GM12878 (cell line): ENCODE results near the gene C1orf174. TPM values are rescaled to one million over a fixed set of nuclear protein-coding genes. Genes with fewer than 3 reads are reported as not detected.

Experiments
- ATAC-seq: fragments of 200-7000 bp; cut with Tn5 transposase; 3 replicates; pipeline ENCODE4 v1.9.1; 2020; ENCODE audit warnings: mild to moderate bottlenecking, moderate library complexity
- BruUV-seq: library from RNA; stranded (reverse); fragments of 400-500 nt; replicated peaks from 2 replicates; lab custom pipeline; 2021; lab: Mats Ljungman, UMichigan
- CTCF ChIA-PET: fragments of 300-600 bp; sonication (Branson Sonifier 250); formaldehyde crosslinking; extraction: SDS; loops from one replicate; lab custom pipeline; 2021; ENCODE audit warnings: inconsistent platforms; lab: Yijun Ruan, JAX
- POLR2A ChIA-PET: fragments of 350-600 bp; formaldehyde crosslinking; extraction: SDS; loops from one replicate; lab custom pipeline; 2021; ENCODE audit warnings: inconsistent platforms; lab: Charles Lee
- RAD21 ChIA-PET: fragments of 300-600 bp; sonication (Branson Sonifier 250); formaldehyde crosslinking; loops from one replicate; lab custom pipeline; 2023; ENCODE audit warnings: antibody characterized with exemption; ENCODE audit not compliant: unreplicated experiment; lab: Charles Lee
- SMC1A ChIA-PET: fragments of 300-600 bp; sonication (Branson Sonifier 250); formaldehyde crosslinking; loops from one replicate; lab custom pipeline; 2023; ENCODE audit not compliant: unreplicated experiment, uncharacterized antibody; lab: Charles Lee
- DNase-seq: peaks from one replicate; pipeline ENCODE4 v3.0.0-alpha.2; 2011; ENCODE audit warnings: low read depth, low spot score
- FAIRE-seq: peaks from 3 replicates; lab custom pipeline; 2011; peaks lifted over from hg19 to GRCh38; lab: Jason Lieb, UNC
- H2AFZ ChIP-seq: 2 replicates; pipeline ENCODE4 v1.6.0; 2011; ENCODE audit warnings: low read depth, low read length, control low read depth; ENCODE audit not compliant: control insufficient read depth
- H3K27ac ChIP-seq: 2 replicates; pipeline ENCODE4 v1.5.1; 2011; ENCODE audit warnings: control low read depth; ENCODE audit not compliant: control insufficient read depth, insufficient read depth
- H3K27me3 ChIP-seq, 2 experiments: replicated peaks in 1 of 2; 2 replicates each; pipeline versions ENCODE4 v1.6.0 to v1.6.1; 2011; ENCODE audit warnings: low read length in 1 of 2; ENCODE audit not compliant: control insufficient read depth in 2 of 2, insufficient read depth in 2 of 2
- H3K36me3 ChIP-seq, 2 experiments: 2 replicates each; pipeline ENCODE4 v1.5.1; 2011; ENCODE audit warnings: low read length in 1 of 2; ENCODE audit not compliant: control insufficient read depth in 2 of 2, insufficient read depth in 2 of 2
- H3K4me1 ChIP-seq: 2 replicates; pipeline ENCODE4 v1.6.1; 2011; ENCODE audit warnings: mild to moderate bottlenecking, low read length, moderate library complexity, mixed read lengths; ENCODE audit not compliant: control insufficient read depth, insufficient read depth
- H3K4me2 ChIP-seq: 2 replicates; pipeline ENCODE4 v1.6.0; 2011; ENCODE audit warnings: control low read depth; ENCODE audit not compliant: control insufficient read depth, insufficient read depth
- H3K4me3 ChIP-seq: fragments of 200-600 bp; sonication (generic); 2 replicates; pipeline ENCODE4 v1.5.1; 2016
- H3K79me2 ChIP-seq: 2 replicates; pipeline ENCODE4 v1.6.0; 2011; ENCODE audit warnings: low read length; ENCODE audit not compliant: control insufficient read depth, insufficient read depth
- H3K9ac ChIP-seq: 2 replicates; pipeline ENCODE4 v1.8.0; 2011; ENCODE audit warnings: low read length, control low read depth, mixed read lengths; ENCODE audit not compliant: control insufficient read depth, insufficient read depth
- H3K9me3 ChIP-seq: replicated peaks from 3 replicates; pipeline ENCODE4 v1.5.1; 2011; ENCODE audit warnings: mild to moderate bottlenecking, low read length; ENCODE audit not compliant: control insufficient read depth, insufficient read depth
- H4K20me1 ChIP-seq: 2 replicates; pipeline ENCODE4 v1.6.0; 2011; ENCODE audit not compliant: control insufficient read depth, insufficient read depth
- CBX3 ChIP-seq: fragments of 200-600 bp; sonication (generic); IDR thresholded peaks from 2 replicates; pipeline ENCODE4 v1.6.1; 2016; ENCODE audit warnings: low read depth, borderline replicate concordance
- DPF2 ChIP-seq: fragments of 450-650 bp; IDR thresholded peaks from 2 replicates; pipeline ENCODE4 v1.6.1; 2017; ENCODE audit warnings: mild to moderate bottlenecking
- E2F8 ChIP-seq: fragments of 450-650 bp; IDR thresholded peaks from 2 replicates; pipeline ENCODE4 v1.6.1; 2018; ENCODE audit warnings: mild to moderate bottlenecking, low read depth, moderate library complexity; ENCODE audit not compliant: partially characterized antibody
- EGR1 ChIP-seq, 2 experiments: IDR thresholded peaks; 1 replicate in 1 of 2; 2 replicates in 1 of 2; pipeline ENCODE4 v1.6.1; 2011 to 2012; ENCODE audit warnings: low read depth in 2 of 2, low read length in 2 of 2, borderline replicate concordance in 1 of 2, mild to moderate bottlenecking in 1 of 2, moderate library complexity in 1 of 2
- ETV6 ChIP-seq, 2 experiments: fragments of 450-650 bp in 1 of 2; IDR thresholded peaks in 1 of 2; conservative IDR thresholded peaks in 1 of 2; 2 replicates each; pipeline ENCODE4 v1.6.1; 2014; ENCODE audit warnings: antibody characterized with exemption in 1 of 2, borderline replicate concordance in 1 of 2, low read depth in 1 of 2, mild to moderate bottlenecking in 1 of 2, moderate library complexity in 1 of 2
- FOXM1 ChIP-seq: IDR thresholded peaks from 2 replicates; pipeline ENCODE4 v1.6.1; 2012; ENCODE audit warnings: low read depth, mild to moderate bottlenecking, inconsistent platforms, low read length, moderate library complexity
- KAT2A ChIP-seq: conservative IDR thresholded peaks from 2 replicates; pipeline ENCODE4 v1.6.1; 2011; ENCODE audit warnings: low read depth, low read length; ENCODE audit not compliant: control insufficient read depth
- NFIC ChIP-seq: IDR thresholded peaks from 2 replicates; pipeline ENCODE4 v1.6.1; 2012; ENCODE audit warnings: low read depth, mild to moderate bottlenecking, inconsistent platforms, low read length, moderate library complexity
- NFYB ChIP-seq: IDR thresholded peaks from 2 replicates; pipeline ENCODE4 v1.6.1; 2011; ENCODE audit warnings: low read depth, mild to moderate bottlenecking, low read length, improper control_type of control experiment, moderate library complexity; ENCODE audit not compliant: insufficient read depth
- NKRF ChIP-seq: fragments of 450-650 bp; conservative IDR thresholded peaks from 2 replicates; pipeline ENCODE4 v1.6.1; 2017; ENCODE audit warnings: mild to moderate bottlenecking, moderate library complexity
- NR2C2 ChIP-seq: IDR thresholded peaks from 2 replicates; pipeline ENCODE4 v1.6.1; 2011; ENCODE audit warnings: borderline replicate concordance, low read depth; ENCODE audit not compliant: control insufficient read depth, insufficient read length
- NRF1 ChIP-seq: conservative IDR thresholded peaks from 2 replicates; pipeline ENCODE4 v1.6.1; 2011; ENCODE audit warnings: mild to moderate bottlenecking, low read depth, low read length, improper control_type of control experiment
- PAX5 ChIP-seq: IDR thresholded peaks from 2 replicates; pipeline ENCODE4 v1.6.1; 2011; ENCODE audit warnings: low read depth, low read length, borderline replicate concordance
- RAD51 ChIP-seq: fragments of 450-650 bp; IDR thresholded peaks from 2 replicates; pipeline ENCODE4 v1.6.1; 2016; ENCODE audit warnings: moderate library complexity, mild to moderate bottlenecking, inconsistent platforms
- RELA ChIP-seq: fragments of 450-650 bp; IDR thresholded peaks from 2 replicates; pipeline ENCODE4 v1.8.0; 2014; ENCODE audit warnings: borderline replicate concordance; ENCODE audit not compliant: partially characterized antibody
- TBL1XR1 ChIP-seq: IDR thresholded peaks from 2 replicates; pipeline ENCODE4 v1.6.1; 2012; ENCODE audit warnings: low read depth, low read length, improper control_type of control experiment
- TCF3 ChIP-seq: IDR thresholded peaks from 2 replicates; pipeline ENCODE4 v1.6.1; 2012; ENCODE audit warnings: low read depth, mild to moderate bottlenecking, low read length, borderline replicate concordance; ENCODE audit not compliant: insufficient read depth
- ZNF274 ChIP-seq: IDR thresholded peaks from one replicate; pipeline ENCODE4 v1.8.0; 2011; ENCODE audit not compliant: insufficient read length, insufficient read depth
- WGBS: methylation state at CpG from one replicate; pipeline ENCODE4 v1.1.6; 2016; ENCODE audit warnings: low lambda C conversion rate; ENCODE audit not compliant: insufficient replicate concordance, insufficient coverage; ENCODE audit errors: missing lambda C conversion rate; 5-methylcytosine and 5-hydroxymethylcytosine counted together
- in situ Hi-C: fragments of 300-500 bp; cut with MboI; formaldehyde crosslinking; loops from 9 replicates; pipeline ENCODE4 v1.14.3; 2018; ENCODE audit warnings: mixed read lengths
- intact Hi-C: fragments of 100-400 bp; cut with micrococcal nuclease; formaldehyde crosslinking; loops from one replicate; pipeline ENCODE4 v1.14.2; 2022; ENCODE audit not compliant: unreplicated experiment
- polyA plus RNA-seq, 11 experiments: library from polyadenylated mRNA; depleted of rRNA in 4 of 11; unstranded in 6 of 11; stranded (reverse) in 5 of 11; fragments of >200 nt; fragmentation: Nextera tagmentation in 4 of 11; fragmentation: Illumina TruSeq in 1 of 11; extraction: Ambion mirVana in 4 of 11; extraction: Trizol in 1 of 11; gene quantifications; 1 replicate in 1 of 11; 2 replicates in 10 of 11; pipeline versions ENCODE4 v1.2.1 to v1.2.3, GENCODE V29; 2011 to 2016; ENCODE audit warnings: inconsistent platforms in 2 of 11, missing spikeins in 2 of 11, low read depth in 1 of 11
- total RNA-seq, 4 experiments: library from RNA; depleted of rRNA in 3 of 4; stranded (reverse); fragments of >200 nt in 3 of 4; fragmentation: Illumina TruSeq in 1 of 4; extraction: Trizol in 1 of 4; gene quantifications; 2 replicates each; pipeline versions ENCODE4 v1.2.1 to v1.2.3, GENCODE V29; 2013 to 2021

Gene C1orf174
- total and polyA plus RNA-seq, 10 of the 15 experiments (the other 5 are each of a cell fraction or from before 2014, with no cell fraction given): 17.5 to 35.4 (median 25.1) TPM

DNA sequence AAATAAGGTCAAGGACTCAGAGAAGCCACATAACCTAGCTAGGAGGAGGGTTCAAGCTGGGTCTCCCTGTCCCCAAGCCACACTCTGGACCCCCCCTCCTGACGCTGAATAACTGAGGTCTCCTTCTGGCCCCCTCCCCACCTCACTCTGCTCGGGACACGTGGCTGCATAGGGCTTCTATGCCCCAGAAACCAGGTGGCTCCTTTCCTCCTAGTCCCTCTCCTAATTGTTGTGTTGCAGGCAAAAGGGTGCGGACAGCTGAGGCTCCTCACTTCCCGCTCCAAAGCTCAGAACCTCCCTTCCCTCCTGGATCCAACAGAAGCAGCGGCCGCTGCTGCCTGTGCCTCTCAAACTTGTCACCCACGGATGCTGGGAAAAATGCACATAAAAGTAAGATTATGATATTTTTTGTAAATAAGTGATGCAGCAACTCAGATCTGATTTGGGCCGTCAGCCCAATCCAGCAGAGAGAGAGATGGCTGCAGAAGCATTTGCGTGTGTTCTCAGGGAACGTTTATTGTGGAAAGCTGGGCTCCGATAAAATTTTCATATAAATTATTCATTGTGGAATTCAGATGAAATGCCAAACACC lies 40.8 kb upstream of the C1orf174 start (continued):
- TF ChIP-seq NKRF: no peak
- TF ChIP-seq TBL1XR1: no peak
- no peak for TF ChIP-seq TCF3
- no peak for TF ChIP-seq DPF2
- TF ChIP-seq RELA: no peak
- no peak for TF ChIP-seq RAD51
- no peak for TF ChIP-seq NFIC
- TF ChIP-seq NR2C2: no peak
- no peak for TF ChIP-seq NRF1
- TF ChIP-seq, all 136 proteins: peak for 0

DNA sequence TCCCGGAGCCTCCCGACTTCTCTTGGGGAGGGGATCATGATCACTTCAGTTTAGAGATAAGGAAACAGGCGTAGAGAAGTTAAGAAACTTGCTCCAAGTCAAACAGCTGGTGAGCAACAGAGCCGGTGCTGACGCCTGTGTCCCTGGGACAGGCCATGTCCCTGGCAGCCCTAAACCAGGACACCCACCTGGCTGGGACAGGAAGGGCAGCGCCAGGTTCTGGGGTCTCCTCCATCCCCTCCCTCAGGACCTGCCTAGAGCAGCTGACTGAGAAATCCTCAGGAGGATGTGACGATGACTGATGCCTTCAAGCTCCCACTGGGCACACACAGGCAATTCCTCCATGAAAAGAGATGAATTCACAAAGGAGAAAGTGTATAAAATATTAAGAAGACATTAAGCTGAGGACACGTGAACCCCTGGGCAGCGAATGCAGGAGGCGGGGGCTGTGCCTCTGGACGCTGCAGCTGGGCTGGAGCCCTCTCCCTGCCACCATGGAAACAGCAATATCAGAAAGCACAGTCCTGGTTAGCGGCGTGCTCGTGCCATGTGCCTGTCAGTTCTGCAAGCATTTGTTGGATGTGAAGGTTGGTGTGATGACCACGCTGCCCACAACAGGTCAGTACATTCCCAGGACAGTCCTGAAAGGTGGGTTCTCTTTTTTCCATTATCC lies 40.1 kb upstream of the C1orf174 start:
- intact Hi-C loops (no loop called here), in situ Hi-C loops (no loop called here)
- Histone ChIP-seq H3K4me2 (no peak overlapping the region), H3K79me2 (no peaks in the 10 kb centered on the region), H4K20me1 (no peaks in the 10 kb centered on the region), H3K36me3 (no peaks in the 10 kb centered on the region), H3K9ac (no peak overlapping the region), H3K27me3 (no peaks in the 10 kb centered on the region; a peak in 1 of 4 replicates), H2AFZ (no peak overlapping the region), H3K4me3 (no peak overlapping the region), H3K27ac (no peak overlapping the region), H3K4me1 (no peaks in the 10 kb centered on the region), H3K9me3 (no peaks in the 10 kb centered on the region; the same call in 2 of the 3 replicates)
- FAIRE-seq: no peak
- RAD21 ChIA-PET: no interaction called here
- no TSS peak for BruUV-seq
- no peak for ATAC-seq
- 21% methylated on average over 15 of the region's 15 CpGs for WGBS
- POLR2A ChIA-PET: no interaction called here
- SMC1A ChIA-PET: no interaction called here
- no peak for DNase-seq
- CTCF ChIA-PET: no interaction called here
- no peak for TF ChIP-seq EGR1 (IDR thresholded peaks at IDR 0.05; ENCODE audit: borderline replicate concordance in 1 of 2, low read depth in 2 of 2, low read length in 2 of 2)
- no peak for TF ChIP-seq KAT2A
- no peak for TF ChIP-seq ETV6 (conservative IDR thresholded peaks at IDR 0.05 in 1 of 2, IDR thresholded peaks at IDR 0.05 in 1 of 2; ENCODE audit: borderline replicate concordance in 1 of 2, low read depth in 1 of 2)
- no peak for TF ChIP-seq E2F8
- no peak for TF ChIP-seq CBX3
- no peak for TF ChIP-seq PAX5
- no peak for TF ChIP-seq NFYB
- TF ChIP-seq ZNF274: no peak
- no peak for TF ChIP-seq FOXM1
